Natural killer cell treated with Interleukin-12 subunit alpha and Interleukin-12 subunit beta and Interleukin-15 and Interleukin-18, amount 100 ng/mL, for 72 hours (primary cell): Measurements from ENCODE around the gene GSG1L. TPM values are rescaled to one million over a fixed set of nuclear protein-coding genes. Genes with fewer than 3 reads are reported as not detected.
A peak's percentile ranks its signal among the peaks of the same experiment; 100 is the strongest.

Experiments
- ATAC-seq, 2 donors: fragments of 150-1000 bp; cut with Tn5 transposase in 1 of 2; sonication (Bioruptor Pico), chemical (Tn5 transposase) in 1 of 2; 2 replicates each; pipeline ENCODE4 v1.10.0; 2021
- DNase-seq: peaks from one replicate; pipeline ENCODE4 v3.0.0; 2022; ENCODE audit warnings: low spot score
- H3K27ac Mint-ChIP-seq, 2 donors: 1 replicate in 1 of 2; 2 replicates in 1 of 2; pipeline ENCODE4 v1.8.0; 2022; ENCODE audit warnings: mixed read lengths in 2 of 2, mild to moderate bottlenecking in 1 of 2, moderate library complexity in 1 of 2
- H3K27me3 Mint-ChIP-seq, 2 donors: 1 replicate in 1 of 2; 2 replicates in 1 of 2; pipeline ENCODE4 v1.8.0; 2022; ENCODE audit warnings: mixed read lengths in 2 of 2
- H3K36me3 Mint-ChIP-seq: one replicate; pipeline ENCODE4 v1.8.0; 2022; ENCODE audit warnings: mixed read lengths
- H3K4me1 Mint-ChIP-seq, 2 donors: 1 replicate in 1 of 2; 2 replicates in 1 of 2; pipeline ENCODE4 v1.8.0; 2022; ENCODE audit warnings: low read depth in 2 of 2, mixed read lengths in 2 of 2, mild to moderate bottlenecking in 1 of 2
- H3K4me3 Mint-ChIP-seq: one replicate; pipeline ENCODE4 v1.8.0; 2022; ENCODE audit warnings: mixed read lengths
- H3K9me3 Mint-ChIP-seq: 2 replicates; pipeline ENCODE4 v1.8.0; 2022; ENCODE audit warnings: mixed read lengths
- total RNA-seq, 2 donors: library from RNA; stranded (reverse); gene quantifications; one replicate each; pipeline ENCODE4 v1.2.3, GENCODE V29; 2022

The GSG1L gene
- total RNA-seq, 2 donors from 2014 or later = not detected

GRCh38 chr16:27792486-27793248 lies 270.8 kb downstream of the GSG1L start:
- no peak for ATAC-seq
- Mint-ChIP-seq H3K27me3 (no peaks in the 10 kb centered on the region), H3K27ac (no peak overlapping the region), H3K36me3 (no peaks in the 10 kb centered on the region), H3K4me1 (no peaks in the 10 kb centered on the region), H3K4me3 (no peak overlapping the region), H3K9me3 (no peaks in the 10 kb centered on the region)
- peak; percentile 37 for DNase-seq

DNA sequence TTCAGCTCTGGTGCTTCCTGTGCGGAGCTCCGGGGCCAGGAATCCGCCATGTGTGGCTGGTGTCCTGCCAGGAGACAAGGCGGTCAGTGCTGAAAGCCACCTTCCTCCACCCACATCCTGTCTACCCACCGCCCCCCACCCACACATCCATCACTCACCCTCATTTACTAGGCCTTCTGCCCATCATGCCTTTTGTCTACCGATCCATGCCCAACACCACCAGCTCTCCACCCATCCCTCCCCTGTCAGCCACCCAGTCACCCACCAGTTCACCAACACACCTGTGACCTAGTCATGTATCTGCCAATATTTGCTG lies 272.2 kb downstream of the GSG1L start:
- H3K4me1 Mint-ChIP-seq = no peaks in the 10 kb centered on the region
- DNase-seq (peak; percentile 8), ATAC-seq (peak in 1 of 2 donors; percentile 3)
- no peaks in the 10 kb centered on the region for H3K27me3 Mint-ChIP-seq
- no peak overlapping the region for H3K4me3 Mint-ChIP-seq
- H3K9me3 Mint-ChIP-seq = no peaks in the 10 kb centered on the region
- no peaks in the 10 kb centered on the region for H3K36me3 Mint-ChIP-seq
- no peak overlapping the region for H3K27ac Mint-ChIP-seq

DNA sequence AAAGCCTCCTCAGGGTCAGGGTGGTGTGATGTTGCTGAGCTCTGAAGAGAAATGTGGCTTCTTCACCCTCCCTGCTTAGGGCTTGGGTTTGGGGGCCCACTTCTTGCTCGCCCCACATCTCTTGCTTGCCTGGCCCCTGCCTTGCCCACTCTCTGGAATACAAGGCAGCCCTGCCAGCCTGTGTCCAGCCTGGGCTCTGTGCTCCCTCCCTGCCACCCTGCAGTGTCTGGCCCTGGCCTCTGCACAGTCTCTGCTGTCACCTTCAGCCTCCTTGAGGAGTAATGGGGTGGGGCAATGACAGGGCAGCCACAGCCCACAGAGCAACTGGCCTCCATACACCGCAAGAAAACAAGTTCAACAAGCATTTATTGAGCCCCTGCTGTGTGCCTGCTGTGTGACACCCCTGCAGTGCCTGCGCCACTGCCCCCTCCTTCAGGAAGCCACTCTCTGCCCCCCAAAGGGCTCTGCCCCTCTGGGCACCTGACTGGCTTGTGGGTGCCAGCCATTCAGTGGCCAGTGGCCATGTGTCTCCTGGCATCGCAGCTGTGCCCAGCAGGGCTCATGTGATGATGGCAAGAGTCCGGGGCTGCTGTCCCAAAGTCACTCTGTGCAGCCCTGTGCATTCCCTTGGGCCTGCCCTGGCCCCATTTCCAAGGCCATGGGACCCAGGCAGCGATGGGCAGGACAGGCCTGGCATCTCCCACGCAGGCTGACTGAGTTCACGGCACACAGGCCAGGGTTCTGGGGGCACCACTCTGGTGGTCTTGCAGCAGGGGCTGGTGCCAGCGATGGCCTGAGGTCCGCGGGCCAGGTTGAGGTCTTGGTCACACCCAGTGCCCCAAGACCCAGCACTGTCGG lies 272.7 kb downstream of the GSG1L start:
- no peak overlapping the region for H3K27ac Mint-ChIP-seq
- H3K9me3 Mint-ChIP-seq = no peaks in the 10 kb centered on the region
- ATAC-seq (peak; percentile 21 to 40), DNase-seq (peak; percentile 49)
- H3K27me3 Mint-ChIP-seq = no peaks in the 10 kb centered on the region
- no peak overlapping the region for H3K4me3 Mint-ChIP-seq
- no peaks in the 10 kb centered on the region for H3K36me3 Mint-ChIP-seq
- H3K4me1 Mint-ChIP-seq = no peaks in the 10 kb centered on the region

DNA sequence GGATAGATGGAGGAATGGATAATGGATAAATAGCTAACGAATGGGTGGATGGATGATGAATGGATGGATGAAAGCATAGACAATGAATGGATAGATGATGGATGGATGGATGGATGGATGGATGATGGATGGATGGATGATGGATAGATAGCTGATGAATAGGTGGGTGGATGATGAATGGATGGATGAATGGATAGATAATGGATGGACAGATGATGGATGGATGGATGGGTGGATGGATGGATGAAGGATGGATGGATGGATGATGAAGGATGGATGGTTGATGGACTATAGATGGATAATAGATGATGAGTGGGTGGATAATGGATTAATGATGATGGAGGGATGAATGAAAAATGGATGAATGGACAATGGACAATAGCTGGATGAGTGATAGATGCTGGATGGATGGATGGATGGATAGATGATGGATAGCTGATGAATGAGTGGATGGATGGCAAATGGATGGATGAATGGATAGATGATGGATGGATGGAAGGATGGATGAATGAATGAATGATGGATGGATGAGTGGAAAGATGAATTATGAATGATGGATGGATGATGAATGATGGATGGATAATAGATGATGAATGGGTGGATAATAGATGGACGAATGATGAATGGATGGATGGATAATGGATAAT lies 273.8 kb downstream of the GSG1L start:
- no peaks in the 10 kb centered on the region for H3K9me3 Mint-ChIP-seq

GRCh38 chr16:27789150-27789549 lies 274.4 kb downstream of the GSG1L start:
- Mint-ChIP-seq H3K9me3 (no peaks in the 10 kb centered on the region), H3K27ac (no peak overlapping the region), H3K27me3 (no peaks in the 10 kb centered on the region), H3K36me3 (no peaks in the 10 kb centered on the region), H3K4me3 (no peak overlapping the region), H3K4me1 (no peaks in the 10 kb centered on the region)
- ATAC-seq = no peak
- no peak for DNase-seq

More for the DNA sequence above, 273.8 kb downstream of the GSG1L start:
- ATAC-seq (no peak), DNase-seq (no peak)
- H3K4me3 Mint-ChIP-seq = no peak overlapping the region
- no peak overlapping the region for H3K27ac Mint-ChIP-seq
- no peaks in the 10 kb centered on the region for H3K4me1 Mint-ChIP-seq
- no peaks in the 10 kb centered on the region for H3K27me3 Mint-ChIP-seq
- no peaks in the 10 kb centered on the region for H3K36me3 Mint-ChIP-seq

- ATAC-seq (no peak), DNase-seq (no peak)
- Mint-ChIP-seq H3K27me3 (no peaks in the 10 kb centered on the region), H3K4me1 (no peaks in the 10 kb centered on the region), H3K27ac (no peak overlapping the region), H3K36me3 (no peaks in the 10 kb centered on the region), H3K4me3 (no peak overlapping the region), H3K9me3 (no peaks in the 10 kb centered on the region)
Measured at GRCh38 chr16:27787665-27788064, 275.8 kb downstream of the GSG1L start.

- no peaks in the 10 kb centered on the region for H3K9me3 Mint-ChIP-seq
- no peaks in the 10 kb centered on the region for H3K4me1 Mint-ChIP-seq
- H3K4me3 Mint-ChIP-seq = no peak overlapping the region
- no peaks in the 10 kb centered on the region for H3K27me3 Mint-ChIP-seq
- no peaks in the 10 kb centered on the region for H3K36me3 Mint-ChIP-seq
- ATAC-seq = no peak
- DNase-seq = no peak
- no peak overlapping the region for H3K27ac Mint-ChIP-seq
Measured at GRCh38 chr16:27786923-27787625, 276.4 kb downstream of the GSG1L start.

- no peaks in the 10 kb centered on the region for H3K4me1 Mint-ChIP-seq
- H3K9me3 Mint-ChIP-seq = no peaks in the 10 kb centered on the region
- no peaks in the 10 kb centered on the region for H3K36me3 Mint-ChIP-seq
- no peak overlapping the region for H3K27ac Mint-ChIP-seq
- no peak for DNase-seq
- H3K27me3 Mint-ChIP-seq = no peaks in the 10 kb centered on the region
- no peak overlapping the region for H3K4me3 Mint-ChIP-seq
- no peak for ATAC-seq
Measured at GRCh38 chr16:27786221-27786922, 277.1 kb downstream of the GSG1L start.

- no peaks in the 10 kb centered on the region for H3K36me3 Mint-ChIP-seq
- ATAC-seq = no peak
- no peak overlapping the region for H3K27ac Mint-ChIP-seq
- no peak overlapping the region for H3K4me3 Mint-ChIP-seq
- H3K9me3 Mint-ChIP-seq = no peaks in the 10 kb centered on the region
- H3K27me3 Mint-ChIP-seq = no peaks in the 10 kb centered on the region
- no peaks in the 10 kb centered on the region for H3K4me1 Mint-ChIP-seq
- peak; percentile 29 for DNase-seq
Measured at GRCh38 chr16:27785307-27785678, 278.2 kb downstream of the GSG1L start.

GRCh38 chr16:27784351-27785306 lies 278.9 kb downstream of the GSG1L start:
- no peak overlapping the region for H3K4me3 Mint-ChIP-seq
- no peak for ATAC-seq
- no peak overlapping the region for H3K27ac Mint-ChIP-seq
- no peaks in the 10 kb centered on the region for H3K9me3 Mint-ChIP-seq
- DNase-seq = peak; percentile 56
- H3K36me3 Mint-ChIP-seq = no peaks in the 10 kb centered on the region
- H3K4me1 Mint-ChIP-seq = no peaks in the 10 kb centered on the region
- H3K27me3 Mint-ChIP-seq = no peaks in the 10 kb centered on the region

DNA sequence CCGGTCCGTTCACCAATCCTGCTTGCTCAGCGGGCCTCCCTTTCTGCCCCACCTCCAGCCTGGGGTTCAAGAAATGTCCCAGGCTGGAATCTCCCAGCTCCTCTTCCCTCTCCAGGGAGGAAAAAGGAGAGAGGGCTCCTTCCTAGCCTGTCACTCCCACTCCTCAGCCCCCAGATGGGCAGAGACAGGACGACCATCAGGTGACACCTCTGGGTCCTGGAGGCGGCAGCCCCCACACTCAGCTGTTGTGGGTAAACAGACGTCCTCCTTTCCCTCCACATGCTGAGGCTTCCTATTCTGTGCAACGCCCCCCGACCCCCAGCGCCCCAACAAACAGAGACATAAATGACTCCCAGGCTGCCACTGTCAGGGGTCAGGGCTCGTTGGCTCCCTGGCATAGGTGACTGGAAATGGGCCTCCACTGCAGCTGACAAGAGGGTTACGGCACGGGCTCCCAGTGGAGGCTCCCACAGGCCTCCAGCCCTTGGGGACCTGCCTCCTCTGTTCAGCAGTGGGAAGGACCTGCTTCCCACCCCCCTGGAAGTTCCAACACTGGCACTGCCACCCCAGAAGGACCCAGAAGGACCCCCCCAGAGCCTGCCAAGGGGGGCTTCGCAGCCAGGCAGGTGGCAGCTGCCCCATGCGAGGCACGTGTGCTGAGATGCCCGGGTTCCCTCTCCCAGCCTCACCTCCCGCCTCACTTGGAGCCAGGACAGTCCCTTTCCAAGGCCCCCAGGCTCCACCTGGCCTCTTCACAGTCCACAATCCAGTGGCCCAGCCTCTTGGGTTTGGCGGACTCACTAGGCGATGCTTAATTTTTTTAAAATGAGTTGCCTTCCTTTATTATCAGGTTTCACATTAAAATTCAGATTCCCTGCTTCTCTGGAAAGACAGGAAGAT lies 281.3 kb downstream of the GSG1L start:
- H3K27ac Mint-ChIP-seq = no peak overlapping the region
- H3K9me3 Mint-ChIP-seq = no peaks in the 10 kb centered on the region
- H3K4me1 Mint-ChIP-seq = no peaks in the 10 kb centered on the region
- no peaks in the 10 kb centered on the region for H3K36me3 Mint-ChIP-seq
- H3K27me3 Mint-ChIP-seq = no peaks in the 10 kb centered on the region
- peak; percentile 37 for DNase-seq
- ATAC-seq = no peak
- no peak overlapping the region for H3K4me3 Mint-ChIP-seq

DNA sequence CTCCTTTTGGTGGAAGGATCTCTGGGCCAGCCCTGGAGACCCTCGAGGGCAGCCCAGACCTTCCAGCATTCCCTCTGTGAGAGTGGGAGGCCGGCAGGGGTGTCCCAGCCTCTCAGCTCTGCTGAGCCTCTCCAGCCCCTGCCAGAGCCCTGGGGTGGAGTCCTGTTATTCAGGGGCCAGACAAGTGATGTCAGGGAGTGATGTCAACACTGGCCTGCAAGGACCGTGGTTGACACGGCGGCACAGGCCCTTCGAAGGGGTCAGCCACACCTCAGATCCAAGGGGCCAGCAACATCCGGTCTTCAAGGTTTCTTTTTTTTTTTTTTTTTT lies 282.4 kb downstream of the GSG1L start:
- peak; percentile 46 for DNase-seq
- Mint-ChIP-seq H3K9me3 (no peaks in the 10 kb centered on the region), H3K4me1 (no peaks in the 10 kb centered on the region), H3K27me3 (no peaks in the 10 kb centered on the region), H3K4me3 (no peak overlapping the region), H3K36me3 (no peaks in the 10 kb centered on the region), H3K27ac (no peak overlapping the region)
- no peak for ATAC-seq
